GM12864 (cell line): ENCODE measurements around the gene PCNX2.

Source experiments
- DNase-seq: peaks from one replicate; pipeline ENCODE4 v3.0.0-alpha.2; 2011; ENCODE audit warnings: low read depth
- H3K4me3 ChIP-seq: 2 replicates; pipeline ENCODE4 v1.5.1; 2011; ENCODE audit warnings: mild to moderate bottlenecking, low read depth, low read length, control low read depth
- TF ChIP-seq, protein P1 (sequence below): IDR thresholded peaks from 2 replicates; pipeline ENCODE4 v1.5.1; 2011; ENCODE audit warnings: low read depth, mild to moderate bottlenecking, moderate library complexity, low read length, control low read depth, inconsistent platforms; ENCODE audit errors: missing control alignments

The PCNX2 gene

GRCh38 chr1:232944347-232944746, 351.2 kb downstream of the PCNX2 start:
- DNase-seq, result no peak

GRCh38 chr1:232943679-232944252, 351.8 kb downstream of the PCNX2 start:
- TF ChIP-seq, protein P1, sequence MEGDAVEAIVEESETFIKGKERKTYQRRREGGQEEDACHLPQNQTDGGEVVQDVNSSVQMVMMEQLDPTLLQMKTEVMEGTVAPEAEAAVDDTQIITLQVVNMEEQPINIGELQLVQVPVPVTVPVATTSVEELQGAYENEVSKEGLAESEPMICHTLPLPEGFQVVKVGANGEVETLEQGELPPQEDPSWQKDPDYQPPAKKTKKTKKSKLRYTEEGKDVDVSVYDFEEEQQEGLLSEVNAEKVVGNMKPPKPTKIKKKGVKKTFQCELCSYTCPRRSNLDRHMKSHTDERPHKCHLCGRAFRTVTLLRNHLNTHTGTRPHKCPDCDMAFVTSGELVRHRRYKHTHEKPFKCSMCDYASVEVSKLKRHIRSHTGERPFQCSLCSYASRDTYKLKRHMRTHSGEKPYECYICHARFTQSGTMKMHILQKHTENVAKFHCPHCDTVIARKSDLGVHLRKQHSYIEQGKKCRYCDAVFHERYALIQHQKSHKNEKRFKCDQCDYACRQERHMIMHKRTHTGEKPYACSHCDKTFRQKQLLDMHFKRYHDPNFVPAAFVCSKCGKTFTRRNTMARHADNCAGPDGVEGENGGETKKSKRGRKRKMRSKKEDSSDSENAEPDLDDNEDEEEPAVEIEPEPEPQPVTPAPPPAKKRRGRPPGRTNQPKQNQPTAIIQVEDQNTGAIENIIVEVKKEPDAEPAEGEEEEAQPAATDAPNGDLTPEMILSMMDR, result no peak
- DNase-seq, result no peak
- H3K4me3 ChIP-seq, result no peak overlapping the region

More at GRCh38 chr1:232944347-232944746, 351.2 kb downstream of the PCNX2 start:
- TF ChIP-seq, protein P1, result no peak
- H3K4me3 ChIP-seq, result no peak overlapping the region

DNA sequence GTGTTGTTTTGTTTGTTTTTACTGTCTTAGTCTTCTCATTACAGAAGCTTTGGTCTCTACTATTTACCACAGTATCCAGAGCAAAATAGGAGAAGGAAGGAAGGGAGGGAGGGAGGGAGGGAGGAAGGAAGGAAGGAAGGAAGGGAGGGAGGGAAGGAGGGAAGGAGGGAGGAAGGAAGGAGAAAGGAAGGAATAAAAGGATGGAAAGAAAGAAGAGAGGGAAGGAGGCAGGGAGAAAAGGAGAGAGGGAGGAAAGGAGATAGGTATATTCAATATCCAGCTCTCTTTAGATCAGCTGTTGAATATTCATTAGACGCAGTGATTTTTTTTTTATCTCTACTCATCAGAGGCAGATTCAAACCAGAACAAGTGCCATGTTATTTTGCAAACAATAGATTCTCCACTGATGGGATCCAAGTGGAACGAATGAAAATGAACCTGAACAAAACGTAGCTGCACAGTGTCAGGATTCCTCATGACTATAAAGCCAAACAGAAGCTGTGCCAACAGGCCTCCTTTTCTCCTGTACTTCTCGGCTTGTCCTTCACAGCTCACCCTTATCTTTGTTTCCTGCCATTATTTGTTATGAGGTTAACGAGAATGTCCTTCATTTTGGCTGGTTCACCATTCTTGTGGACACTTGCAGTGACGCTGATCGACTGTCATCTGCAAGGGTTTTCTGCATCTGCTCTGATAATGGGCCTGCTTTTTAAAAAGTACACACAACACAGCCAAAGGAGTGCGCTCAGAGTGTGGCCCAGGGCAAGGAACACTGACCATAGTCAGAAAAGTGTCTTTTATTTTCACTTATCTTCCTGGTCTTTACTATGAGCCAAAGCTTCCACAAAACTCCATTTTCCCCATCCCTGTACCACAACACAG, 352.9 kb downstream of the PCNX2 start:
- DNase-seq, result no peak
- TF ChIP-seq, protein P1, result no peak
- no peak overlapping the region for H3K4me3 ChIP-seq

- no peak overlapping the region for H3K4me3 ChIP-seq
- TF ChIP-seq, protein P1, result no peak
- DNase-seq, result no peak
Measured at GRCh38 chr1:232940262-232940661, 355.3 kb downstream of the PCNX2 start.

DNA sequence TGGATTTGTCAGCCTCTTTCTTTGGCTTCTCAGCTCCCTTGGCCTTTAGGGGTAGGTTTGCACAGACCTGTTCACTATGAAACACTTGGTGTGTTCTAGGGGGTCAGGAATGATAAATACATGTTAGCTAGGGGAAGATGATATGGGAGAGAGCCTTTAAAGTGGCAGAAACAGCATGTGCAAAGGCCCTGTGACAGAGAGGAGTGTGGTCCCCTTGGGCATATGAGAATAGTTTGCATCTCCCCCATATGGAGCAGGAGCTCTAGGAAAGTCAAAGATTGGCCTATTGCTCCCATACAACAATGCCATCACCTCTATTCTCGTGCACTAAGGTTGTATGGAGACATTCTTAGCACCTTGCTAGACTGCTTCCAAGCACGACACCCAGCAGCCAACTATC, 355.8 kb downstream of the PCNX2 start:
- no peak overlapping the region for H3K4me3 ChIP-seq
- DNase-seq, result no peak
- TF ChIP-seq, protein P1, result no peak

- no peak overlapping the region for H3K4me3 ChIP-seq
- DNase-seq, result no peak
- TF ChIP-seq, protein P1, result no peak
Measured at GRCh38 chr1:232938926-232939325, 356.6 kb downstream of the PCNX2 start.
